ENCODE measurements around the gene CDH5.

GRCh38 chr16:66332634-66333610 lies 33.6 kb upstream of the CDH5 start:
- TF ChIP-seq, protein P1, sequence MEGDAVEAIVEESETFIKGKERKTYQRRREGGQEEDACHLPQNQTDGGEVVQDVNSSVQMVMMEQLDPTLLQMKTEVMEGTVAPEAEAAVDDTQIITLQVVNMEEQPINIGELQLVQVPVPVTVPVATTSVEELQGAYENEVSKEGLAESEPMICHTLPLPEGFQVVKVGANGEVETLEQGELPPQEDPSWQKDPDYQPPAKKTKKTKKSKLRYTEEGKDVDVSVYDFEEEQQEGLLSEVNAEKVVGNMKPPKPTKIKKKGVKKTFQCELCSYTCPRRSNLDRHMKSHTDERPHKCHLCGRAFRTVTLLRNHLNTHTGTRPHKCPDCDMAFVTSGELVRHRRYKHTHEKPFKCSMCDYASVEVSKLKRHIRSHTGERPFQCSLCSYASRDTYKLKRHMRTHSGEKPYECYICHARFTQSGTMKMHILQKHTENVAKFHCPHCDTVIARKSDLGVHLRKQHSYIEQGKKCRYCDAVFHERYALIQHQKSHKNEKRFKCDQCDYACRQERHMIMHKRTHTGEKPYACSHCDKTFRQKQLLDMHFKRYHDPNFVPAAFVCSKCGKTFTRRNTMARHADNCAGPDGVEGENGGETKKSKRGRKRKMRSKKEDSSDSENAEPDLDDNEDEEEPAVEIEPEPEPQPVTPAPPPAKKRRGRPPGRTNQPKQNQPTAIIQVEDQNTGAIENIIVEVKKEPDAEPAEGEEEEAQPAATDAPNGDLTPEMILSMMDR (IDR thresholded peaks at IDR 0.05), result no peak
- TF ChIP-seq POLR2A (IDR thresholded peaks at IDR 0.05), result no peak

All from Peyer's patch (tissue), 4 donors.